NCI-H774 (cell line): ENCODE measurements around the gene CLCN1.
"Not testable (repeated sequence)": the region's sequence is repeated elsewhere in the genome, so short reads cannot be mapped to it uniquely, and the experiment has no call there.

ENCODE experiments used
- DNase-seq: peaks from one replicate; lab custom pipeline; 2025; lab: John Stamatoyannopoulos, UW

The CLCN1 gene

DNA sequence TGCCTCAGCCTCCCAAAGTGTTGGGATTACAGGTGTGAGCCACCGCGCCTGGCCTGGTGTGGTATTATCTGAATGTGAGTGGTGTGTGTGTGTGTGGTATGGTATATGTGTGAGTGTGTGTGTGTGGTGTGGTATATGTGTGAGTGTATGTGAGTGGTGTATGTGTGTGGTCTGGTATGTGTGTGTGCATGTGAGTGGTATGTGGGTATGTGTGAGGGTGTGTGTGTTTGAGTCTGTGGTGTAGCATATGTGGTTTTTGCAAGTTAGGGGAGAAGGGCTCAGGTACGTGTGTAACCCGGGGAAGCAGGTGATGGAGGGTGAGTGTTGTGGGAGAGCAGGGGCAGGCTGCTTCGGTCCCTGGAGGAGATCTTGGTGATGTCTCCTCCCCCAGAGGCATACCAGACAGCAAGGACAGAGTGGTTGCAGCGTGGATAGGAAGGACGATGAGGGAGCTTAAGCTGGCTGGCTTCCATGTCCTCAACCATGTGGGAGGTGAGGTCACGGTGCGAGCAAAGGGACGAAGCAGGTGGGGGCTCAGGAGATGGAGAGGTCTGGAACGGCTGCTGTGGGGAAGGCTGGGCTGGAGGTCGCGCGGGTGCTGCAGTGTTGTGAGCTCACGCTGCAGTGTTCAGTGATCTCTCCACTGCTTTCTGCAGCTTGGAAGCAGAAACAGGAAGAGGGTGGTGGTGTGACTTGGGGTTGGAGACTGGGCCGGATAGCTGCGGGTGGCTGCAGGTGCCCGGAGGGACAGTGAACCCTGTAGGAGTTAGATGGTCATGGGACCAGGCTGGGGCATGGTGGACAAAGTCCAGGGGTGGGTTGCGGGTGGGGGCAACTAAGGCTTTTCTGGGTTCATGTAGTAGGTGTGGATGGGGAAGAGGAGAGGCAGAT lies 70.2 kb downstream of the CLCN1 start:
- no peak for DNase-seq

DNA sequence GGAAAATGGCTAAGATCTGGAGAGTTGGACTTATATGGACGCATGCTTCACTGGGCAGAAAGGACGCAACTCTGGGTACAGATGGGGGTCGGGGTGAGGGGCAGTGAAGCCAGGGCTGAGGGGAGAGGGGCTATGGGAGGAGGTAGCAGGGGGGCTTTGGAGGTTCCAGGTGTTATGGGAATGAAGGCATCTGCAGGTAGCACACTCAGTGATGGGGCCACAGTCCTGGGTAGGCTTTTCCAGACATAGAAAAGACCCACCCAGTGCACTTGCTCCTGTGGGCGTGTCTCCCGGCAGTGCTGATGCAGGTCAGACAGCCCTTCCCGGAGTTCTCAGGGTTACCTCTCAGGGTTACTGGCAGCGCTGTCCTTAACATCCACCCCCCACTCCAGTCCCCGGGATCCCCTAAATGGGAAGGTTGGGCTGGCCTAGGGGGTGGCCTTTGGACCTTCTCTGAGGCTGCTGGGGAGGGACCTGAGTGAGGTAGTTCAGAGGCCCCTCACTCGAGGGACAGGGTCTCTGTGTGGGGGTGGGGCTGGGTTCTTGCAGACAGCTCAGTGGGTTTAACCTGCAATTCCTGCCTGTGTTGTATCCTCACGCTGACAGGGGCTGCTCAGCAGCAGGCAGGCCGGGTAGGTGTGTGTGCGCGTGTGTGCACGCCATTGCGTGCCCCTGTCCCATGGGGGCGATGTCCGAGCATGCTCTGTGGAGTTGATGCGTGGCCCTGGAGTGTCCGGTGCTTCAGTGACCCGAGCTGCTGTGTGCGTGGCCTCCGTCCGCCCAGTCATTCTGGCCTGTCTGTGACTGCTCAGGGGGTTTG lies 71.5 kb downstream of the CLCN1 start:
- no peak for DNase-seq

DNA sequence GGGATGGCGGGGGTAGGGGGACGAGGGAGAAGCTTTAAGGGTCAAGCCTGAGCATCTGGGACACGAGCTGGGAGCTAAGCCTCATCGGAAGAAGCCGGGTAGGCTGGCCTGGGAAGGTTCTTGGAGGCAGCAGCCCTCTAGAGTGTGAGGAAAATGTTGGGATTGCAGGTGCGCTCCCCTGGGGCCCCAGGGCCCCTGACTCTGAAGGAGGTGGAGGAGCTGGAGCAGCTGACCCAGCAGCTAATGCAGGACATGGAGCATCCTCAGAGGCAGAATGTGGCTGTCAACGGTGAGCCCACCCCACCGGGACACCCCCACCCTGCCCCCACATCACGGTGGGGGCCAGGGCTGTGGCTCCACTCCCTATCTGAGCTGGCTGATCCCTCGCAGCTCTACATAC lies 72.1 kb downstream of the CLCN1 start:
- DNase-seq, result no peak

DNA sequence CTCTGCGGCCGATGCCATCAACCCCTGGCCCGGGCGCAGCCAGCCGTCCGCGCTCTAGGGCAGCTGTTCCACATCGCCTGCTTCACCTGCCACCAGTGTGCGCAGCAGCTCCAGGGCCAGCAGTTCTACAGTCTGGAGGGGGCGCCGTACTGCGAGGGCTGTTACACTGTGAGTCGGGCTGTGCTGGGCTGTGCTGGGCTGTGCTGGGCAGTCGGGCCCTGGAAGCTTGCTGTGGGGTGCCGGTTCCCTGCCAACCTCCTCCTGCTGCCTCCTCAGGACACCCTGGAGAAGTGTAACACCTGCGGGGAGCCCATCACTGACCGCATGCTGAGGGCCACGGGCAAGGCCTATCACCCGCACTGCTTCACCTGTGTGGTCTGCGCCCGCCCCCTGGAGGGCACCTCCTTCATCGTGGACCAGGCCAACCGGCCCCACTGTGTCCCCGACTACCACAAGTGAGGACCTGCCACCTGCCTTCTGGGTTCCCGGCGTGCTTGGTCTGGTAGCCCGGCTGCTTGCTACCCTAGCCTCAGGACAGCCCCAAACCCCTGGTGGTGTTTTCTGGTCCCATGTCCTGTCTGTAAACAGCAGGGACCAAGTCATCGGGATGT lies 72.7 kb downstream of the CLCN1 start:
- no peak for DNase-seq

DNA sequence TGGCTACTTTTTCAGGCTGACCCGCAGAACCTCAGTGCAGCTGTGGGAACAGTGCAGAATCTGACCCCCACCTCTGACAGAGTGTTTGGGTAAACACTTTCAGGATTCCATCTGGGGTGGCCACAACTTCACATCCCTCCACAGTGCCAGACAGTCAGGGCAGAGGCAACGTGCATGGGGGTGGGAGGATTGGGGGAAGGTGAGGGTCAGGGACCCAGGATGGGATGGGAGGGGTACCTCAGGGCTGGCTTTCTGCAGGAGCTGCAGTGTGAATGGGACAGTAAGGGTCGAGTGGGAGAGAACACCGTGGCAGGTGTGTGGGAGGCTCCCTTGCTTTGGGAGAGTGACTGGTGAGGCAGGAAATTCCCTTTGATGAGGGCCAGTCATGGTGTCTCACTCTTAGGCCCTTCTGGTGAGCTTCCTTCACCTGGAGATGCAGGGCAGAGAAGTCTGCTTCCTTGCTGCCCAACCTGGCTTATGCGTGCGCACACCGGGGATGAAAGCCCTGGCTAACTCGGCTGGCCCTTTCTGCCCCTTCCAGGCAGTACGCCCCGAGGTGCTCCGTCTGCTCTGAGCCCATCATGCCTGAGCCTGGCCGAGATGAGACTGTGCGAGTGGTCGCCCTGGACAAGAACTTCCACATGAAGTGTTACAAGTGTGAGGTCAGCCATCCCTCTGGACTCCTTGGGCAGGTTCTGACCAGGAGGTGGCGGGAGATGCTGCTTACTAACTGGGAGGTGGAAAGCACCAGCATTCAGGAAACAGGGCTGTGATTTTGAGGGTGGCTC lies 73.6 kb downstream of the CLCN1 start:
- no peak for DNase-seq

DNA sequence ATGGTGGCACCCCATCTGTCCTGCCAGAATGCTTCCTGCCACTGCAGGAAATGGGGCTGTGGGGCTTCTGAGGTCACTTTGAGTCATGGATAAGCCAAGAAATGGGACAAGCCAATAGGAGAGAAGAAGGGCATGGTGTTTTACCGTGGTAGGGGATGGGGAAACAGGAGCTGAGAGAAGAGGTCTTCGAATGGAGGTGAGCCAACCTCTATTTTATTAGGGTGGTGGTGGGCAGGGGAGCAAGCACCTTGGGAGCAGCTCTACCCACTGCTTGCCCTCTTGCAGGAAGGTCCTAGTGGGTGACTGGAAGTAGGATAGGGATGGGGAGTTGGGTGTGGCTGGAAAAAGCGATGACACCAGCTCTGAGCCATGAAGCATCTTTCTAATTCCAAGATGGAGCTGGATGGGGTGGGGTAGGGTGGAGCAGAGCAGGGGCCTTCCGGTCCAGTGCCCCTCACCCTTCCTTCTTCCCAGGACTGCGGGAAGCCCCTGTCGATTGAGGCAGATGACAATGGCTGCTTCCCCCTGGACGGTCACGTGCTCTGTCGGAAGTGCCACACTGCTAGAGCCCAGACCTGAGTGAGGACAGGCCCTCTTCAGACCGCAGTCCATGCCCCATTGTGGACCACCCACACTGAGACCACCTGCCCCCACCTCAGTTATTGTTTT lies 74.3 kb downstream of the CLCN1 start:
- no peak for DNase-seq

DNA sequence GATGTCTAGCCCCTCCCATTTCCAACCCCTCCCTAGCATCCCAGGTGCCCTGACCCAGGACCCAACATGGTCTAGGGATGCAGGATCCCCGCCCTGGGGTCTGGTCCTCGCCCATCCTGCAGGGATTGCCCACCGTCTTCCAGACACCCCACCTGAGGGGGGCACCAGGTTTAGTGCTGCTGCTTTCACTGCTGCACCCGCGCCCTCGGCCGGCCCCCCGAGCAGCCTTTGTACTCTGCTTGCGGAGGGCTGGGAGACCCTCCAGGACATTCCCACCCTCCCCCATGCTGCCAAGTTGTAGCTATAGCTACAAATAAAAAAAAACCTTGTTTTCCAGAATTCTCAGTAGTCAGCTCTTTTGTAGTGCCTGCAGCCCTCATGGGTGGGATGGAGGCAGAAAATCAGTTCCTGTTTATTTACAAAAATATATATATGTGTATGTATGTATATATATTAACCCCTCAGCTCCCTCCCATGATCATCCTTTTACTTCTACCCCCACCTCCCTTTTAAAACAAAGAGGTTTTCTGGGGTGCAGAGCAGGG lies 74.9 kb downstream of the CLCN1 start:
- DNase-seq, result no peak

DNA sequence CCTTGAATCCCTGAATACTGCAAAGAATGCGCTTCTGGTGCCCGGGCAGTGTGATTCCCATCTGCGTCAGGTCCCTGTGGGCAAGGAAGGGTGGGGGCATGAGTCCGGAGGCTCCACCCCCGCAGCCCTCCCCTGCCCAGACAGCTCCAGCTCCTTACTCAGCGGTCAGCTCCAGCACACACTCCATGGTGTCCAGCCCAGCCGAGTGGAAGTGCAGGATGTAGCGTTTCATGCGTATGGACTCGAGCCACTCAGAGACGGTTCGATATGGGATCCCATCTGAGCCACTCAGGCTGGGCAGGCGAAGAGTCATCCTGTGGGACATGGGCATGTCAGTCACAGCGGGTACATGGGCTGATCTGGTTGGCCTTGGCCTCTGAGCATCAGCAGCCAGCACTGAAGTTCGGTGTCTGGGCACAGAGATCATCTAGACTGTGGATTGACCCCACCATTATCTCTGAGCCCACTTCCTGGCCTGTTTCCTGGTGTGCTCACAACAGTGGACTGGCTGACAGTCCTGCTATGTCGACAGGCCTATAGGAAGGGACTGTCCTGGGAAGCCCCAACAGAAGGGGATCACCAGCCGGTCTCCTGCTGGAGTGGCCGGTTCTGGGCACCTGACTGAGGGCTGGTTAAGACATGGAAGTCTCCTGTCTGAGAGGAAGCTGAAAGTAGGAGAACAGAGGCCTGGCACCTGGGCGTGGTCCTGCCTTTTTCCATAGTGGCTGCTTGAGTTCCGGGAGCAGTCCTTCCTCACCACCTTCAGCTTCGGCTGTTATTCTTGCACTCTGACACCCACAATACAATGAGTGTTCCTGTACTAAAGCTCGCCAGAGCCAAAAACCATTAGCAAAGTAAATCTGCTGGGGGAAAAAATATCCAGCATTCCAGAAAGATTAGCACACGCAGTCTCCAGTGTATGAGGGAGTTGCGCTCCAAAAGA lies 75.8 kb downstream of the CLCN1 start:
- DNase-seq, result no peak

DNA sequence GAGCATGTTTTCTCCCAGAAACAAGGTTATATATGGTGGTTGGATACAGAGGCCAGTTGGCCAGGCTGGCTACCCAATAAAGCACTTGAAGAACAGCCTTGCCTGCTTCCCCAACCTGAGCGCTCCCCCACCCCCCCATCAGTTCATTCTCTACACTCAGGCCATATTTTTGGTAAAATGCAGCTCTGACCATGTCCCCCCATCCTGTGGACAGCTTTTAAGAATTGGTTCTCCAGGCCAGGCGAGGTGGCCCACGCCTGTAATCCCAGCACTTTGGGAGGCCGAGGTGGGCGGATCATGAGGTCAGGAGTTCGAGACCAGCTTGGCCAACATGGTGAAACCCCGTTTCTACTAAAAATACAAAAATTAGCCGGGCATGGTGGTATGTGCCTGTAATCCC lies 76.5 kb downstream of the CLCN1 start:
- DNase-seq, result not testable (repeated sequence)

DNA sequence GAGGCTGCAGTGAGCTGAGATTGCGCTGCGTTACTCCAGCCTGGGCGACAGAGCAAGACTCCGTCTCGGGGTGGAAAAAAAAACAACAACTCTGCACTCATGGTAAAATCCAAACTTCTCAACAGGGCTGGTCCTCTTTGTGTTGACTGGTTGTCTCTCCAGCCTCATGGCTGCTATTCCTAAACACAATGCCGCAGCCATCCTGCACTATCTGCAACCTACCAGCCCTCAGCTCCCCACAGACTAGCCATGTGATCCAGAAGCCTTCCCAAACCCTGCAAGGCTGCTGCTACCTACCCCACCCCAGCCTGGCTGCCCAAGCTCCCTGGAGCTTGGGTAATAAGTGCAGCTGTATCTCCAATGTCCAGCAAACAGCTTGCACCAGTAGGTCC lies 77.0 kb downstream of the CLCN1 start:
- DNase-seq, result no peak

DNA sequence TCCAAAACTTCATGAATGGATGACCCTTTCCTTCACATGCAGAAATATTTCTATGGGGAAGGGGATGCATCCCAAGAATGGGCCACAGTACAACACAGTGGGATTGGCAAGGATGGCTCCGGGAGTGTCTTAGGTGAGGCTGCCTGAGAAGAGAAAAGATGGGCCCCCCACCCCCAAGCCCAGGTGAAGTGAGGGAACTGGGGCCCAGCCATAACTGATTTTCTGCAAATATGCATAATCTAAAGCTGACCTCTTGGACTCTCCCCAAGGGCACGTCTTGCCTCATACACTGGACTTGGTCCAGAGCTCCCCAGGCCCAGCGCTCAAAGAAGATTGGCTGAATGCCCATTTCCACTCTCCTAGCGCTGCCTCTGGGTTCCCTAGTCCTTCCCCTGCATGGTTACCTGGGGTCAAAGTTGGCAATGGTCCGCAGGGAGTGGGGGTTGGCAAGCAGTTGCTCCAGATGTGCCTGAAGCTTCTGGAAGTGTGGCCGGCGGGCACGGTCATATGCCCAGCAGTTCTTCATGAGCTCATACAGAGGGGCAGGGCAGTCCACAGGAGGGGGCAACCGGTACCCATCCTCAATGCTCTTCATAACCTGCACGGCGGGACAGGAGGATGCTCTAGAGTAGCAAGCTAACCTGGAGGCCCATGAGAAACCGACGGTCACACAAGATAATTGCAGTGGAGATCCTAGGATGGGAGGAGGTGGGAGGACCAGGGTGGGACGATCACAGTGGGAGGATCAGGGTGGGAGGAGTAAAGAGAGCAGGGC lies 77.5 kb downstream of the CLCN1 start:
- DNase-seq, result no peak

DNA sequence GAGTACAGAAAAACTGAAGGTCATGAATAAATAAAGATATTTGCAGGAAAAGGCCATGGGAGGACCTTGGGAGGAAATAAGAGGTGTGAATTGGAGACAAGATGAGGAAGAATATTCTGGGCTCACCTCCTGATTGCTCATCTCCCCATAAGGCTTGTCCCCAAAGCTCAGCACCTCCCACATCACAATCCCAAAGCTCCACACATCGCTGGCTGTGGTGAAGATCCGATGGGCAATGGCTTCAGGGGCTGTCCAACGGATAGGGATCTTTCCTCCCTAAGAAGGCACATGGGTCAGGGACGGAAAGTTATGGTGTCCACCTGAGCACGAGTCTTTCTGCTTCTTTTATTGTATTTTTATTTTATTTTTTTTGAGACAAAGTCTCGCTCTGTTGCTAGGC lies 78.2 kb downstream of the CLCN1 start:
- no peak for DNase-seq

DNA sequence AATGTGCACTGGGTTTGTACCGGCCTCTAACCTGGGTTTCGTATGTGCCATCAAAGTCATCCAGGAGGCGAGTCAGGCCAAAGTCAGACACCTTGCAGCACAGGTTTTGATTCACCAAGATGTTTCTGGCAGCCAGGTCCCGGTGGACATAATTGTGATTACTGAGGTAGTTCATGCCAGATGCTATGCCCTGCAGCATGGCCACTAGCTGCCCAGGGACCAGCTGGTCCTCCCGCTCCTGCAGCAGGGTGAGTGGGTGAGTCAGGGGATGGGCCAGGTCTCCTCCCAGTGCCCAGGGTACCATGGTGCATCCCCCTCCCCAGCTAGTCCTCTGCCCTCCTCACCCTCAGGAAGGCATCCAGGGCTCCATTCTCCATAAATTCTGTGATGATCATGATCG lies 78.9 kb downstream of the CLCN1 start:
- DNase-seq, result no peak

DNA sequence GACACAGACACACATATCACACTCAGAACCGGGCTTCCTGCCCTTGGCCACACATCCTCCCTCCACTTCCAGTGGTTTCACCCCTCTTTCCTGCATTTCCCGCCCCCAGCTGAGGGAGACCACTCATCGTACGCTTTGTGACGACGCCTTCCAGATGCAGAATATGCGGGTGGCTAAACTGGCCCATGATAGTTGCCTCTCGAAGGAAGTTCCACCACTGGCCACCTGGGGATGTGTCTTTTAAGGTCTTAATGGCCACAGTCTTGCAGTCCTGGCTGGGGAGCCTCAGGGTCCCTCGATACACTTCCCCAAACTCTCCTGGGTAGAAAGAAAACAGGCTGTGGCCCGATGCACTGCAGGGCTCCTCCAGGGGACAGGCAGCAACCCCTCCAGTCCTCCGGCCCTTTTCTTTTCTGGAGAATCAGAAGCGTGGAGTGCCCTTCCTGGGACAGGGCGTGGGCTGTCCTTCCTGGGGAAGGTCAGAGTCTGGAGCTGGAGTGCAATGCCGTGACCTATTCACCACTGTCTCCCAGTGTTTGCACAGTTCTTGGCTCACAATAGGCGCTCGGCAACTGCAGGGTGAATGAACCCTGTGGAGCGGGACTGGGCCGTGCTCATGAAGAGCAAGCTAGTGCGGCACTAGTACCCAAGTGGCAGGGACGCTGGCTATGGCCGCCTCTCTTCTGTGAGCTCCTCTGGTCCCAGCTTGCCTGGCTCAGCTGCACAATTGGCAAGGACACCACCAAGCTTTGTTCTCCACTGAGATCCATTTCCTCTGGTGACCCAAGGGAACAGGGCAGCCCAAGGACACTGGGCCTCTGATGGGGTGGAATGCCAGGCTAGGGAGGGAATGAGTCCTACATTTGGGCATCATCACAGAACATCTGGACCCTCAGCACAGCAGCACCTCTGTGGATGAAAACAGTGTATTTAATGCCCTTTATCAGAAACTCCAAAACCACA lies 79.6 kb downstream of the CLCN1 start:
- DNase-seq, result no peak

DNA sequence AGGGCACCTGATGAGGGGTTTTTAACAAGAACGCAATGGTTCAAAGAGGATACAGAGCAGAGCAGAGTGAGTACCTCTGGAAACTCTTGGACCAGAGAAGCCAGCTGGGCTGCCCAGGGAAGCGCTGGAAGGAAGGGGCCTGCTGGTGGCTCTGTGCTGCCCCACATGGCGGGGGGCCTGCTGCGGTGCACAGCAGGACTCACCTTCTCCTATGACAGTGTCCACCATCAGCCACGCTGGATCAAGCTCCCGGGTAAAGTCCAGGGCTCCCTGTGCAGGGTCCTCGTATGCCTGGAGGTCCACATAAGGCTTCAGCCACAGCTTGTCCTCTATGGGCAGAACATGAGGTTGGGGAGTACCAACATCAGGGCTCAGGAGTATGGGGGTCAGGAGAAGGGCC lies 80.3 kb downstream of the CLCN1 start:
- DNase-seq, result no peak

DNA sequence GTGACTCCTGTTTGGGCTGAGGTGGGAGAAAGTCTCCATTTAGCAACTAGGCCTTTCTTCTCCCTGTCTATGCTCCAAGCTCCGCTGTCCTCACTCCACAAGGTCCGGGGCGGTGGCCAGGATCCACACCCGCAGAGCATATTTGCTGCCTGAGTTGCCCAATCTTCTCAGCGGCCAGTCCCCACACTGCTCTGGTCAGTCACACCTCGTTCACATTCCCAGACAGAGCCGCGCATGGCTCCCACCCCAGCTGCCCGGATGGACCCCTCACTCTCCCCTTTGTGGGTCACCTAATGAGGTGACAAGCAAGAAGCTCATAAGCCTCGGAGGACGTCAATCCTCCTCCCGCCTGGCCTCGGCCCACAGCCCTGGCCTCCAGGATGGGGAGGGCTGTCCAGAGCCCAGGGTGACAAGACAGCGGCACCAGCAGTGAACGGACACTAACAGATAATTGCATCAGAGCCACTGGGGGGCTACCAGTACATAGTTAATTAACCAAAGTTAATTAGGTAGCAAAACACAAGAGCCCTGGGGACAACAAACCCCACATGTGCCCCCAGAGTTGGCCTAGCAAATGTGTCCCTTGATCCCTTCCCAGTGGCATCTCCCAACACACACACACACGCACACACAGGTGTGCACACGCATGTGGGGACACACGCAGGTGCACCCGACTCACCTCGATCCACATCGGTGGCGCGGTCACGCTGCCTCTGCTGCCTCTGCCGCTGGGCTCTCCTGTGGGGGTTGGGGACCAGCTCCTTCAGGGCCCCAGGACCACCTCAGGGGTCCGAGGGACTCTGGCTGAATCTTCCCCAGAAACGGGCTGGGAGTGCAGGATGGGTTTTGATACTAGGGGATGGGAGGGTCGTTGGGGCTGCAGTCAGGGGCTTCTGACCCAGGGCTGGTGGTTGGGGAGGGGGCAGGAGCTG lies 81.0 kb downstream of the CLCN1 start:
- no peak for DNase-seq
